Measurements from ENCODE around the gene AKAP6.

DNA sequence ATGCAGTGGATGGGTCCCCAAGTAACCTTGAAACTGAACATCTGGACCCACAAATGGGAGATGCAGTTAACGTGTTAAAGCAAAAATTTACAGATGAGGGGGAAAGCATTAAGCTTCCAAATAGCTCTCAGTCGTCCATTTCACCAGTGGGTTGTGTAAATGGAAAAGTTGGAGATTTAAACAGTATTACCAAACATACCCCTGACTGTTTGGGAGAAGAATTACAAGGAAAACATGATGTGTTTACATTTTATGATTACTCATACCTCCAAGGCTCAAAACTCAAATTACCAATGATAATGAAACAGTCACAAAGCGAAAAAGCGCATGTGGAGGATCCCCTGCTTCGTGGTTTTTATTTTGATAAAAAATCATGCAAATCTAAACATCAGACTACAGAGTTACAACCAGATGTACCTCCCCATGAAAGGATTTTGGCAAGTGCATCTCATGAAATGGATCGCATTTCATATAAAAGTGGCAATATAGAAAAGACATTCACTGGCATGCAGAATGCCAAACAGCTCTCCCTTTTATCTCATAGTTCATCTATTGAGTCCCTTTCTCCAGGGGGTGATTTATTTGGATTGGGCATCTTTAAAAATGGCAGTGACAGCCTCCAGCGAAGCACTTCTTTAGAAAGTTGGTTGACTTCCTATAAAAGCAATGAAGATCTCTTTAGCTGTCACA lies 493.0 kb downstream of the AKAP6 start:
- TF ChIP-seq, protein P1, sequence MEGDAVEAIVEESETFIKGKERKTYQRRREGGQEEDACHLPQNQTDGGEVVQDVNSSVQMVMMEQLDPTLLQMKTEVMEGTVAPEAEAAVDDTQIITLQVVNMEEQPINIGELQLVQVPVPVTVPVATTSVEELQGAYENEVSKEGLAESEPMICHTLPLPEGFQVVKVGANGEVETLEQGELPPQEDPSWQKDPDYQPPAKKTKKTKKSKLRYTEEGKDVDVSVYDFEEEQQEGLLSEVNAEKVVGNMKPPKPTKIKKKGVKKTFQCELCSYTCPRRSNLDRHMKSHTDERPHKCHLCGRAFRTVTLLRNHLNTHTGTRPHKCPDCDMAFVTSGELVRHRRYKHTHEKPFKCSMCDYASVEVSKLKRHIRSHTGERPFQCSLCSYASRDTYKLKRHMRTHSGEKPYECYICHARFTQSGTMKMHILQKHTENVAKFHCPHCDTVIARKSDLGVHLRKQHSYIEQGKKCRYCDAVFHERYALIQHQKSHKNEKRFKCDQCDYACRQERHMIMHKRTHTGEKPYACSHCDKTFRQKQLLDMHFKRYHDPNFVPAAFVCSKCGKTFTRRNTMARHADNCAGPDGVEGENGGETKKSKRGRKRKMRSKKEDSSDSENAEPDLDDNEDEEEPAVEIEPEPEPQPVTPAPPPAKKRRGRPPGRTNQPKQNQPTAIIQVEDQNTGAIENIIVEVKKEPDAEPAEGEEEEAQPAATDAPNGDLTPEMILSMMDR (conservative IDR thresholded peaks at IDR 0.05; ENCODE audit: low read length) = no peak
- TF ChIP-seq EZH2phosphoT487 (IDR thresholded peaks at IDR 0.05; ENCODE audit: borderline replicate concordance, low read depth, low read length) = no peak

Data from OCI-LY7 (cell line).